Sciatic nerve (tissue), 2 donors: ENCODE measurements around the gene UTF1. TPM values are rescaled to one million over a fixed set of nuclear protein-coding genes. Genes with fewer than 3 reads are reported as not detected.
"Not testable (repeated sequence)": the region's sequence is repeated elsewhere in the genome, so short reads cannot be mapped to it uniquely, and the experiment has no call there.

Source experiments
- ATAC-seq: fragments of 200-7000 bp; cut with Tn5 transposase; one replicate; pipeline ENCODE4 v1.9.1; 2020; ENCODE audit warnings: mild to moderate bottlenecking, moderate library complexity
- DNase-seq: peaks from one replicate; pipeline ENCODE4 v3.0.0-alpha.2; 2020; ENCODE audit warnings: low spot score
- intact Hi-C: fragments of 100-400 bp; cut with DNase I; formaldehyde crosslinking; loops from one replicate; pipeline ENCODE4 v1.14.2; 2022
- total RNA-seq: library from RNA; stranded (reverse); fragmentation: NEBNext Ultra II Directional; extraction: Animal tissue kit (Norgen Biotek cat#: 25700); gene quantifications from one replicate; pipeline ENCODE4 v1.2.1, GENCODE V29; 2021
- donor health status: DM: no; HTN: no; CAD: no.
- donor health status: DM: no; HTN: no; CAD: no.

The UTF1 gene
- total RNA-seq, 1 donor from 2014 or later: not detected

DNA sequence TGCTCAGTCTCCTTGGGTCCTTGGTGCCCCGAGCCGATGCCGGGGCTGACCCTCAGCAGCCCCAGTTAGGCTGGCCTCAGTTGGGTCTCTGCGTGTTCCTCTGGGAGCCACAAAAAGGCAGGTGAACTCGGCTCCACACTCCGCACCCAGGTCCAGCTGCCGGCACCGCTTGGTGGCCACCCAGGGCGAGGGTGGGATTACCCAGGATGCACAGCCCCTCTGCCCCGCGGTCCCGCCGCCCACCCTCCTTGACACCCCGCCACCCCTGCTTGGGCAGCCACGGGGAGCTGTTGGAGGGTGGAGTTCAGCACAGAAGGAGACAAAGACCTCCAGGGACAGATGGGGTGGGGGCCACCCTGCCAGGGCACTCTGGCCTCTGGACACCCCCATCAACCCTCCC, 25.3 kb downstream of the UTF1 start:
- intact Hi-C loops: no loop called here
- ATAC-seq: no peak

DNA sequence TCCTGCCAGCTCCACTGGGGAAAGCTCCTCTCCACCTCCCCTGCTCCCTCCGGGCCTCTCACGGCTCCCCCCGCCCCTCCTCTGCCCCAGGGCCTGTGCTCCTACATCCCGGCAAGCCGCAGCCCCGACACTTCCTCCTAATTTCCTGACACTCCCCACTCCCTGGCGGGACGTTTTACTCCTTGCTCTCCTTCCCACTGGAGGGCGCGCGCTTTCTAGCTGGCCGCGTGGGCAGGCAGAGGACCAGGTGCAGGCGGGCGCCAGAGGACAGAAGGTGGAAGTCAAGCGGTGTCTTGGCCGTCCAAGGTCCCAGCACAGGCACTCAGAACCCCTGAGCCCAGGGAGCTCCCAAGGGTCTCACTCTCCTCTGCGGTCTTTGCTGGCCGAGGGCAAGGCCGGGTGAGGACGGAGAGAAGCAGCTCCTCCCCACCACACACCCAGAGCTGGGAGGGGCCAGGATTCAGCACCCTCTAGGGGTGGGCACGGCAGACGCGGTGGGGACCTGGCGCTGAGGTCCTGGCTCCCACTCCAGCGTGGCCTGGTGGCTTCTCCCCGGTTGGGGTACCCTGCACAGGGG, 27.6 kb downstream of the UTF1 start:
- peak; percentile 14 for ATAC-seq
- DNase-seq: peak; percentile 80
- intact Hi-C loops: no loop called here

More for the DNA sequence above, 25.3 kb downstream of the UTF1 start:
- DNase-seq: no peak

DNA sequence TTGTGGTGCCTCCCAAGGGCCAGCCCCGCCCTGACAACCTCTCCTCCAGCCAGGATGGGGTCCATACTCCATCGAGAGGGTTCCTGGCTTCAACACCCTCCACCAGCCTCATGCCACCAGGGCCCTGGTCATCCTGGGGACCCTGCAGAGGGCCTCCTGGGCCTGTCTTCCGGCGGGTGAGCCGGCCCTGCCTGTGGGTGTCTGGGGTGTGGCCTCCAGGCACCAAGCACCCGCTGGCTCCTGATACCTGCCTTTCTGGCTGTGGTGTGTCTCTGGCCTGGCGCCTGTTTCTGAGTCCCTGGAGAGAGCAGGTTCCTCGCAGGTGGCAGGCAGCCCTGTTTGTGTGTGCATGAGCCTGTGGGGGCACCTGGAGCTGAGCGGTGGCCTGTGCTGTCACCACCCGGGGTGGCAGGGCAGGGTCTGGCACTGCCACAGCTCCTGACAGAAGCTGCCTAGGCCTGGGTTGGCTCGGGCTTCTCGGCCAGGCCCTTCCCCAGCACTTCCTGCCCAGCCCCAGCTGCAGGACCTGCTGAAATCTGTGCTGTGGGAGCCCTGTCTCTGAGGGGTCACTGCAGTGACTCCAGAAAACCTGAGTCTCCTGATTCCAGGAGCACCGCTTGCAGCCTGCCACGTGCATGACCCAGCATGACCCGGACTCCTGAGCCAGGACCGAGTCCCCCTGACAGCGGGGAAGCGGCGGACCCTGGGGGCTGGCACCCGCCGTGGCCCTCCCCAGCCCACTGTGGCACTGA, 28.2 kb downstream of the UTF1 start:
- DNase-seq: no peak

DNA sequence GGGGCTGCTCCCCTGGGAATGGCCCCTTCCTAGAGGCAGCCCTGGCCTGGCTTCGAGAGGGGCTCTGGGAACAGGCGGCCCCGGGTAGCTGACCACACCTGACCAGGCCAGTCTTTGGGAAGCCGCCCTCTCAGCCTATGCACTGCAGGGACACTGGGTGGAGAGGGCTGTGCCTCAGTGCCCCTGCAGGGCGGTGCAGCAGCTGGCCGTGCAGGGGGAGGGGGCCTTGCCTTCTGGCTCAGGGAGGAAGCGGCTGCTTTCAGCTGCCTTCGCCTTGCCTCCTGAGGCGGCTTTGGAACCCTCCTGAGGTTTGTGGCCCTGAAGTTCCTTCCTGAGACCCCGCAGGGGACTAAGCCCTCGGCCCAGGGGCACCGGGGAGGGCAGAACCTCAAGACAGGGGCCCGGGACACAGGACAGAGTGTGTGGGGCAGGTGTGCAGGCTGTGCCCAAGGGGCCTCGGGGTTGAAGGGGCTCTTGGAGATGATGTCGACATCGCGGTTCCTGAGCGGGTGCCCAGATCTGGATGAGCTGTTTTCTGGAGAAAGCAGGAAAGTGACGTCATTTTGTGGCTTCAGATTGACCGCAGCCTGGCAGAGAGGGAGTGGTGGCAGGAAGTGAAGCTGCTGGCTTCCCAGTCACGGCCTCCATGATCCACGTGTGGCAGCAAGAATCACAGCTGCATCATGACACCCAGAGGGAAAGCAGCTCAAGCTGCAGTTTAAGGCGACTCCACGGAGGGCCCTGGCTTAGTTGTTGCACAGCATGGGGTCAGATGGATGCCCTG, 29.0 kb downstream of the UTF1 start:
- peak; percentile 88 for DNase-seq
- intact Hi-C loops: no loop called here
- ATAC-seq: peak; percentile 77

More for the DNA sequence above, 28.2 kb downstream of the UTF1 start:
- intact Hi-C loops: no loop called here
- peak; percentile 0 for ATAC-seq

DNA sequence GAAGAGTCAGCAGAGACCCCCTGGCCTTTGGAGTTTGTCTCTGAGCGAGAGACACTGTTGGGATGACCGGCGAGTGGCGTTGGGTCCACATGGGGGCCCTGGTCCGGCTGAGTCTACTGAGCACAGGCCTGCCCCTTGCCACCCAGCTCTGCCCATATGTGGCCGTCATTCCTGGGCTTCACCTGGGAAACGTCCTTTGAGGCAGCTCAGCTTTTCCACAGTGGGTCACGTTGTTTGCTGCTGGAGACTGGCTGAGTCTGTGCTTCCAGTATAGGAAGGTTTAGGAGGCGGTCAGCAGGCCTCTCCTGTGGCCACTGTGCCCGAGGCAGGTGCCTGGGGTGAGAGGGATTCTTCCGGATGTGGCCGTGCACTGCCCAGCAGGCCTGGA, 29.6 kb downstream of the UTF1 start:
- intact Hi-C loops: no loop called here
- ATAC-seq: no peak
- no peak for DNase-seq

GRCh38 chr10:133260895-133261725, 31.1 kb downstream of the UTF1 start:
- DNase-seq: peak; percentile 80
- ATAC-seq: peak; percentile 28
- intact Hi-C loops: no loop called here

DNA sequence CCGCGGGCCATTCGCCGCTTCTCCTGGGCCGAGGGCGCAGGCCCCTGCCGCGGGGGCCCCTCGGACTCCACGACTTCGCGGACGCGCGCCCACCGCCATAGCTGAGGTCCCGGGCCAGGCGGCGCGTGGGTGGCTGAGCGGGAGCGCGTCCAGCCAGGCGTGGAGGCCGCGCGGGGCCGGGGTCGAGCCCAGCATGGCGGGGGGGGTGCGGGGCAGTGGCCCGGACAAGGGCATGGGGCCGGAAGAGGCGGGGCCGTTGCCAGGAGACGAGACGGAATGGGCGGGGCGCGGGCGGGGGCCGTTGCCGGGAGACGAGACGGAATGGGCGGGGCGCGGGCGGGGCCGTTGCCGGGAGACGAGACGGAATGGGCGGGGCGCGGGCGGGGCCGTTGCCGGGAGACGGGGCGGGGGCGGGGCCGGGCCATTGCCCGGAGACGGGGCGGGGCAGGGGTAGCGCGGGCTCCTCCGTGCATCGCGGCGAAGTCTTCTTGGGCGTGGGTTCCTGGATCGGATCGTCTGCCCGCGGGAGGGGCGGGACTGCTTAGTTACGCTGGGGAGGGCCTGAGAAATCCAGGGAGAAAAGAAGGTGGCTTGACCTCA, 31.8 kb downstream of the UTF1 start:
- ATAC-seq: peak; percentile 67
- intact Hi-C loops: no loop called here
- DNase-seq: peak; percentile 97

GRCh38 chr10:133262696-133263095, 32.7 kb downstream of the UTF1 start:
- intact Hi-C loops: no loop called here
- no peak for ATAC-seq
- no peak for DNase-seq

GRCh38 chr10:133263674-133264073, 33.7 kb downstream of the UTF1 start:
- intact Hi-C loops: no loop called here
- no peak for DNase-seq
- ATAC-seq: no peak

- DNase-seq (no peak), ATAC-seq (no peak)
- intact Hi-C loops: no loop called here
These were observed 34.4 kb downstream of the UTF1 start for GRCh38 chr10:133264461-133264860.

DNA sequence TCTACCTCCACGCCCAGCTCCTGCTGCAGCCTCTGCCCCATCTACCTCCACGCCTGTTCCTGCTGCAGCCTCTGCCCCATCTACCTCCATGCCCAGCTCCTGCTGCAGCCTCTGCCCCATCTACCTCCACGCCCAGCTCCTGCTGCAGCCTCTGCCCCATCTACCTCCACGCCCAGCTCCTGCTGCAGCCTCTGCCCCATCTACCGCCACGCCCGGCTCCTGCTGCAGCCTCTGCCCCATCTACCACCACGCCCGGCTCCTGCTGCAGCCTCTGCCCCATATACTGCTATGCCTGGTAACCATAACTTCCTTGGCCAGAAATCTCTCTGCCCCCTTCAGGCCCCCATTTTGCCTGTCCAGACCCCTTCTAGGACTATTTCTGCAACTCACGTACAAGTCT, 35.0 kb downstream of the UTF1 start:
- ATAC-seq, intact Hi-C loops, DNase-seq: not testable (repeated sequence)

DNA sequence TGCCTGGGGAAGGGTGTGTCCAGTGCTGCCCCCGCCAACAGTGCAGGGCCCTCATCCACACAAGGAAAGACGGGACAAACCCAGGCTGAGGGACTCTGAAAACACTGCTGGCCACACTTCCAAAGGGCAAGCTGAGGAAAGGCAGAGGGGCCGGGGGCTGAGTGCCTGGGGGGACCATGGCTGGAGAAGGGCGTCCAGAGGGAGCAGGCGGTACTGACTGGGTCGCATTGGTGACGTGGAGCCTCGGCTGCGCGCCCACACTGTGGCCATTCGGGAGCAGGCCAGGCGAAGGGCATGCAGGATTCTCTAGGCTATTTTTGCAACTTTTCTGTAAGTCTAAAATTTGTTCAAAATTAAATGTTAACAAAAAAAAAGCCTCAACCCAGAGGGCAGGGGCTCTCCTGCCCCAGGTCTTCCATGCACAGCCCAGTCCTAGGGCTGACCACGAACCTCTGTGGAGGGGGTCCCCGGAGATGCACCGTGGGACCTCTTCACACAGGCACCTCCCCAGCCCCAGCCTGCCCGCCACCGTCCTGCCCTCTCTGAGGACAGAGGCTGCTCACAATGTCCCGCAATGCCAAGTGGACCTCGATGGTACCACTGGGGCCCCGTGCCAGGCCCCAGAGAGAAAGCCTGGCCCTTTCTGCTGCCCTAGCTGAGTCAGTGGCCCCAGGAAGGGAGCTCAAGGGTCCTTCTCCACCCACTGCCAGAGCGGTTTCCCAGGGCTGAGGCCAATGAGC, 36.2 kb downstream of the UTF1 start:
- ATAC-seq (no peak), DNase-seq (no peak)
- intact Hi-C loops: no loop called here

- intact Hi-C loops: no loop called here
- DNase-seq: no peak
- ATAC-seq: no peak
These were observed 37.3 kb downstream of the UTF1 start for GRCh38 chr10:133267293-133267692.

DNA sequence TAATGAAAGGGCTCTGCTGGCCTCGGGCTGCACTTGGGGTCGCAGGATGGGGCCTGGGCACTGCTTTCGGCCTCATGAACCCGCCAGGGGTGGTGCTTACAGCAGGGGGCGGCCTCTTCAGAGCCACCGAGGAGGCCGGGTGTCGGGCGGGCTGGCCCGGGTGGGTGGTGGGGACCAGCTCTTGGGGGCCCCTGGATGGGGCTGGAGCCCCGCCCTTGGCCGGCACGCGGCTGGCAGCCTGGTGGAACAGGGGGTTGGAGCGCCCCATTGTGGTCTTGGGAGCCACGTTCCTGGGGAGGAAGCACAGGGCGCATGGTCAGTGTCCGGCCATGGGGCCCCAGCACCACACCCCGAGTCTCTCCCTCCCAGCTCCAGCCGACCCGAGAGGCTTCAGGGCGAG, 37.8 kb downstream of the UTF1 start:
- intact Hi-C loops: no loop called here
- DNase-seq: no peak
- no peak for ATAC-seq

GRCh38 chr10:133268532-133268931, 38.5 kb downstream of the UTF1 start:
- no peak for DNase-seq
- intact Hi-C loops: no loop called here
- ATAC-seq: no peak

DNA sequence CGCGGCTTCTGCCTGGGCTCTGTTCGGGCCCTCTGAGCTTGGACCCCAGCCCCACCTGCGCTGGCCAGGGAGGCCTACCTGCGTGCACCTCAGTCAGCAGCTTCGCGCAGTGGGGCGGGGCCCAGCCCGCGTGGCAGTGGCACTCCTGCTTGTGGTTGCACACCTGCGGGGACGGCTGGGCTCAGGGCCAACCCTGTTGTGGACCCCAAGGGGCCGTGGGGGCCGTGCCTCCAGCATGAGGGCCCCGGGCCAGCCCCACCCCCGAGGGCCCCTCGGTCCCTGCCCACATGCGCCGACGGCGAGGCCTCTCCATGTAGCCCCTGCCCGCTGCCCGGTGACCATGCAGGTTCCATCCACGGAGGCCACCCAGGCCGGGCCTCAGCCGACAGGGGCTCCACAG, 39.4 kb downstream of the UTF1 start:
- intact Hi-C loops: no loop called here
- no peak for DNase-seq

DNA sequence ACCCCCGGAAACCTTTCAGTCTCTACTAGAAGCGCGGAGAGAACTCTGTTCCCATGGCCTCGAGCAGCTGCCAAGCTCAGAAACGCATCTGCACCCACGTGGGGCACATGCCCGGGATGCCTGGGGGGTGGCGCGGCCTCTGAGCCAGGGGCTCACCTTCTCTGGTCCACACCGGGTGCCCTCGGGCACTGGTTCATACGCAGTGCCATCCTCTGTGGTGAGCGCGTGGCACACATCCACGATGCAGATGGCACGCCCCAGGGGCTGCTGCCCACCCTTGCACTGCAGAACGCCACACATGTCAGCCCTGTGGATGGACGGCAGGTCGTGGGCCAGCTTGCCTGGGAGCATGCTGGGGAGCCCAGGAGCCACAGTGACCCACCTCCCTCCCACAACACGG, 40.2 kb downstream of the UTF1 start:
- ATAC-seq: no peak
- no peak for DNase-seq
- intact Hi-C loops: no loop called here

More for the DNA sequence above, 39.4 kb downstream of the UTF1 start:
- ATAC-seq: no peak

DNA sequence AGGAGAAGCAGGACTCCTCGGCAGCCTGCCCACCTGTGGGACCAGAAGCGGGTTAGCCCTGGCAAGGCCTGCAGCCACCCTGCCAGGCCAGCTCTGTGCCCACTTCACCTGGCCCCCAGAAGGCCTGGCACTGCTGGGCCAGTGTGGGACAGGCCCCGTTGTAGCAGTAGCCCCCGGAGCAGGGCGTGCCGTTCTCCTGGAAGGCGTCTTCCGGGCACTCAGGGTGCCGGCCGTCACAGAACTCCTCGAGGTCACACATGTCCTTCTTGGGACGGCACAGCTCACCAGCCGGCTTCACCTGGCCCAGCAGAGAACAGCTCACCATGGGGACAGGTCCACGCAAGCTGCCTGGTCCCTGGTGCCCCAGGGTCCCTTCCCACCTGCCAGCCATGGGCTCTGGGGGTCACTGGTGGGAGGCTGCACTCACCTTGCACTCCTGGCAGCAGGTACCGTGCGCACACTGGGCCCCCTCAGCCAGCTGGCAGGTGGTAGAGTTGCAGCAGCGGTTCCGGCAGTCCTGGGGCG, 40.8 kb downstream of the UTF1 start:
- no peak for ATAC-seq
- no peak for DNase-seq
- intact Hi-C loops: no loop called here
